DMS 273 treated with DMSO at 0.1 percent for 48 hours (cell line): Measurements from ENCODE around the gene CHN2.

Source experiments
- DNase-seq: peaks from one replicate; lab custom pipeline; 2025; lab: John Stamatoyannopoulos, UW

CHN2 gene

DNA sequence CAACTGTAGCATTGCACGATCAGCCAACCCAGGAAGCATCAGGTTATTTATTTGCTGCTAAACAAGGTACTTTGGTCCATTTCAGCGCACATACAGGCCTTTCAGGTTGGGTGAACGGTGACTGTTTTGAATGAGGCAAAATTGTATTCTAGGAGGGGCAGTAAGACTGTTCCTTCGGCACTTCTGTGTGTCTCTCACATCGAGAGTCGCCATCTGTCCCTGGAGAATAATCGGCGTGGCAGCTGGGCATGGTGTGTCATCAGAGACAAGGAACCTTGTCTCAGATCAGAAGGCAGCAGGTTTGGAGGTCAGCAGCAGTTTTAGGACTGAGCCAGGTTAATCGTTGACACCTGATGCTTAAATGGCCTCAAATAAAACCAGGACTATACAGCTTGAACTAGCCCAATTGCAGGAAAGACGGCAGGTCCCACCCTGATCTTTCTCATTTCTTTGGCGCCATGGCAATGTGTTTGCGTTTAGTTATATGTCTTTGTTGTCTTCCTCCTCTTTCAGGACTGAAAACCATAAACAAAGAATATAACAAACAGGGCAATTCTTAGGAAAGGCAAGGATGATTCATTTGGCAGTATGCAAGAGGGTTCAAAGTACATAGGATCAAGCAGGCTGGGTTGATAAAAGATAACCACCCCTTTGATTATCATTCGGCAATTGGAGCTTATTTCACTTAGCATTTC, 277.0 kb downstream of the CHN2 start:
- peak; percentile 35 for DNase-seq

DNA sequence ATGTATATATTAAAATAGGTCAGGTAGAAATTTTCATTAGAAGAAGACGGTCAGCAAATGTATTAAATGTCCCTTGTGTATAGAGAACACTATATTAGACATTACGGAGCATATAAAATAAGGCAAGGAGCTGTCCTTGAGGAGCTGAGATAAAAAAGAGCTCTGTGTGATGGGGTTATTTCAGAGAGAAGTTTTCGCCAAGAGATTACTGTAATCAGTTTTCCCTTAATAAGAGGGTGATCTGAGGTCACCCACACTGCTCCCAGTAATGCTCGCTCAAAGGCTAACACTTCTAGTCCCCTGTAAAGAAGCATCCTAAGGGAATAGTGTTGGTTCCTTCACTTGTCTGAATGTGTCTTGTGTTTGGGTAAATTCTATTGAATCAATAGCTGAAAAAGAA, 282.3 kb downstream of the CHN2 start:
- DNase-seq, result no peak

DNA sequence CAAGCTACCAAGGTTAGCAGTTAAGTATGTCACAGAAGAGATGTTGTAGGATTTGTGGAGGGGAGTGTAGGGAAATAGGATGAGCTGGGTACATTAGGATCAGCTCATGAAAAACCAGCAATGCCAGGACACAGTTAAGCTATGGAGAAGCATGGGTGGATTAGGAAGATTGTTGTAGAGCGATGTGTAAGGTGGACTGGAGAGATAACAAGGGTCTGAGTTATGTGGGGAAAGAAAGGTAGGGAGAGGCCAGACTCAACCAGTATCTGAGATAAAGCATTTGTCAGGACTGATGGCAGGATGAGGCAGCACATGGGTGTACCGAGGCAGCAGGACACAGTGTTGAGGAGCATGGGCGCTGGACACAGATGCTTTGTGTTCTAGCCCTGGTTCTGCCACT, 283.7 kb downstream of the CHN2 start:
- no peak for DNase-seq

DNA sequence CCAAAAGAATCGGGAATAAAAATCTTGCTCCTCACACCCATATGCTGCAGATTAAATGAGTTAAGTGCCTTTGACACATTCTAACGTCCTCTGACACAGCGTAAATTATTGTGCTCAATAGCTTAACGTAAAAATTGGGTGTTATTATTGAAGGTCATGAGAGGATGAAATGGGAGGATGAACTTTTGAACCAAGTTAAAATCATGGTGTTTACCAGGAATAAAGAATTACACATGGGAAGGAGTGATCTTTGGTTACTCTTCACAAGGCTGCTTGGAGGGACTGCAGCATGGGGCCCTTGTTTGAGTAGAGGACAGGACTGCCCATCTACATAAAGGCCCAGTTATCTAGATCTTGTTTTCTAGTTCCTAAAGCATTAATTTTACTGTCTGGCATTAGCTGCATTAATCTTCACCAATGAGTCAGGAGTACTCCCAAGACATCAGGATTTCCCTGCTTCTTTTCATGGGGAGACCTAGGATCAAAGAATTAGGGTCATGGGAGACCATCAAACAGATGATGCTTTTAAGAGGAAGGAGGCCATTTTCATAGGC, 284.2 kb downstream of the CHN2 start:
- DNase-seq, result no peak

DNA sequence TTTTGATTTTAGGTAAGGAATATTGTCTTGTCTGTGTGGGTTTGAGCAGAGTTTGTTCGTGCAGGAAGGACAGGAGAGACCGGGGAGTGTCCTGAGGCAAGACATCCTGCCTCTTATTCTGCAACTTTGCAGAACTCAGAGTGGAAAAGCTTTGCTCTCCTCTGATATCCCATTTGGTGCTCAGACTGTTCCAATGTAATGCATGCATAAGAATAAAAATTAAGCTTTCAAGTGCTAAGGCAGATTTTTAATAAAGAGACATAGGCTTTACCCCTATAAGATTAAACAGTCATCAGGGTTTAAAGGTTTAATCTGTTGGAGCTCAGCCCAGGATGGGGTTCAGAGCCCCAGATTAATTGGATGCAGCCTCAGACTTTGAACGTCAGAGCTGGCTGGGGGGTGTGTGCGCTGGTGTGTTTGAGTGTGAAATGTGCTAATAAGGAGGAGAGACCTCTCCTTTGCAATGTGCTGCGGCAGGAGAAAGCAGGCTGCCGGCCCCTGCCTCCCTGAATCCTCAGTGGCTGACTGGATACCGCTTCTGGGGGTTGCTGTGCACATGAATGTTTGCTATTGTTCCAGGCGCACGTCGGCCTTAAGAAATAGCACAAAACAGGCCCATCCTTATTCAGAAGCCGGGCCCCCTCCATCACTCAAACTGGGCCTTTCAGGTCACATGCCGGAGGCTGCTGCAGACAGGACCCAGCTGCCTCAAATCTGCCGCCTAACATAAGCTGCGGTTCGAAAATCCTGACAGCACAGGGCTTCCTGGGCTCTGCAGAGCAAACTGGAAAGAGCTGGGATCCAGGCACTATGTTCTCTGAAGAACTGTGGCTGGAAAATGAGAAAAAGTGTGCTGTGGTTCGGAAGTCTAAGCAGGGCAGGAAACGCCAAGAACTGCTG, 285.0 kb downstream of the CHN2 start:
- DNase-seq, result no peak

DNA sequence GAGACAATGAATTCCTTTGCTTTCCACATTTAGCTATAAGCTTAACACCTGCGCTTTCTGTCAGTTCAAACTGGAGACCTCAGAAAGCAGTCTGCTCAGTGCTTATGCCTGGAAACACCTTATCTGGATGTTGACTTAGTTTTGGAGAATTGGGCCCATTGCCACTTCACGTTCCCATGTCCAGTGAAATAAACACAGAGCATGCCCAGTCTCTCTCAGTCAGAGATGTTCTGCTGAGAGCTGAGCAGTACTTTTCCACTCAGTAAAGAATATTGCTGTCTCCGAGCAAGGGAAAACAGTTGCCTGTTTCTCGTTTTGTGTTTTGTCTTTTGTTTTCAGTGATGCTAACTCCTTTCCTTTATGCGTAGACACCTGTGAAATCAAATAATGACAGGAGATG, 285.9 kb downstream of the CHN2 start:
- no peak for DNase-seq

DNA sequence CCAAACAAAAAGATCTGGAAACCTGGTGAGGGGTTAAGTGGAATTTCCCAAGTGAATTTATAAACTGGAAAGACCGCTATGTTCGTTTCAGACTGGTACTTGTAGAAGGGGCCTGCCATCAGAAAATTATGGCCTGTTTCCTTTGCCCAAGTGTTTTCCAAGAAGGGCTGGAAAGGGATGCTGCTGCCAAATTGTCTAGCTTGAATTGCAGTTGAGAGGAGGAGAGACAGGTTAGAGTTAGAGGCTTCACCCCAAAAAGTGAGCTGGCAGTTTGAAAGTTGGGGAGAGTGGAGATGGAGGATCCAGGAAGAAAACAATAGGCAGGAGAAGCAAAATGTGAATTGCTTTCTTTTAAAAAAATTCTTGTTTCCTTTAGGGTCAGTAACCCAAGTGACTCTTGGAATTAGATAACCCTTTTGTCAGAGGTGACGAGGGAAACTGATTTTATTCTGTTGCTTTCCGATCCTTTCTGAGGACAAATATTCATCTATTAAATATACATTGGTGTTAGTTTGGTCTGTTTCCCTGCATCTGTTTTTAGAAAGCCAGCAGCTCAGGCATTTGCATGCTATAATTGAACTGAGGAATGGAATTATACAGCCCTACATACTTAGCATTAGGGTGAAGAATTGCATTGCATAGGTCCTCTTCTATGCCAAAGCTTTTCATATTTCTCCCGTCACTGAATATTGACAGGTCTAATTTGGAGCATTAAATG, 286.5 kb downstream of the CHN2 start:
- DNase-seq, result no peak

DNA sequence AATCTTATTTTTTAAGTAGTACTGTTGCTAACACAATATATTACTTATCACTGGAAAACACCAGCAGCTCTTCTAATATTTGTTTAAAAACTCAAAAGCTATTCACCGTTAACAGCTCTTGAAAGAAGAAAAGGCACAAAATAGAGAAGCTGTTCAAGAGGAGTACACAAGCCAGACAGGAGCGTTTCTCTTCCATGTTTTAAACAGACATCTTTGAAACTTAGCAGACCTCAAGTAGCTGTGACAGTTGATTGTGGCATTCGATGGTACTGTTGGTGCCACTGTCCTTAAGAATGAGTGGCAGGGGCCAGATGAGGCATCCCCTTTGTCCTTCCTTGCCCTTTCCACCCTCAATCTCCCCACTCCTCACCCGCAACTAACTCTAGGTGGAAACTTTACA, 287.5 kb downstream of the CHN2 start:
- no peak for DNase-seq

DNA sequence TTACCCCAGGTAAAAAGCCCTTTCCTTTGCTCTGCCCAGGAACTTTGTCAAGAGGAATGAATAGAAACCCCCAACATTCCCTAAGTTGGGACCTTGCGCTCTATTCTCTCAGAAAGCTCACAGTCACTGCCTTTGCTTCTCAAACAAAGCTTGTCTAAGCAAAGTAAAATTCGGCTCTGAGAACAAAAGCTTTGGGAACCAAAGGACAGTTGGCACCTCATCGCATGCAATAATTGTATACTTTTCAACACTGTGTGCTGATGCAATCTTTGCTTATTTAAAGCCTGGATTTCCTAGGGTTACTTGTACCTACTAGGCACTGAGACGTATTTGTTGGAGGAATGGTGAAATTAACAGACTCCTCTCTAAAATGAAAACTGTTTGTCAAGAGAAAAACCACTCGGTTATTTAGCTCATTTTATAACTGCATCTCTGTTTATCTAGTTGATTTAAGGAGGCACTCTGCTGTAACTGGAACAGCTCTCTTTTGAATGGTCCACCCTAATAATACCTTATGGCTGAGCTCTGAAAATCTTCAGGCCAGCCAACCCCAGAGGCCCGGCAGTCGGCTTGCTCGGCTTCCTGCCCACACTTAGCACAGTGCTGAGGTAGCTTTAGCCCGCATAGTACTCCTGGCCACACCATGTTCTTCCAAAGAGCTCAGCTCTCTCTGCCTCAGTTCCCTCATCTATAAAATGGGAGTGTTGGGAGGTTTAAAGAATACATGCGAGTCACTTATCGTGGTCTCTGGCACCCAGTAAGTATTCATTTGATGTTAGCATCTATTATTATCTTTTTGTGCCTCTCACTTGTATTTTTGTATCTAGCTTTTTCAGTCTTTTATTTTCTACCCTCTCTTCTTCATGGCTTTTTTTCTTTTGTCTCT, 288.9 kb downstream of the CHN2 start:
- DNase-seq, result no peak

DNA sequence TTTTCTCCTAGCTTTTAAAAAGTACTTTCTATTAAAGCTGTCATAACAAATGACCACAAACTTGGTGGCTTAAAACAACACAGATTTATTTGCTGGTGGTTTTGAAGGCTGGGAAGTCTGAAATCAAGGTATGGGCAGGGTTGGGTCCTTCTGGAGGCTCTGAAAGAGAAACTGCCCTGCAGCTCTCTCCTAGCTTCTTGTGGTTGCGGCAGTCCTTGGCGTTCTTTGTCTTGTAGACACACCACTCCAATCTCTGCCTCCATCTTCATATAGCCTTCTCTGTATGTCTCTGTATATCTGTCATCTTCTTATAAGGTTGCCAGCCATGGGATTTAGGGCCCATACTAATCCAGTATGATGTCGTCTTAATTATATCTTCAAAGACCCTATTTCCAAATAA, 289.7 kb downstream of the CHN2 start:
- no peak for DNase-seq

DNA sequence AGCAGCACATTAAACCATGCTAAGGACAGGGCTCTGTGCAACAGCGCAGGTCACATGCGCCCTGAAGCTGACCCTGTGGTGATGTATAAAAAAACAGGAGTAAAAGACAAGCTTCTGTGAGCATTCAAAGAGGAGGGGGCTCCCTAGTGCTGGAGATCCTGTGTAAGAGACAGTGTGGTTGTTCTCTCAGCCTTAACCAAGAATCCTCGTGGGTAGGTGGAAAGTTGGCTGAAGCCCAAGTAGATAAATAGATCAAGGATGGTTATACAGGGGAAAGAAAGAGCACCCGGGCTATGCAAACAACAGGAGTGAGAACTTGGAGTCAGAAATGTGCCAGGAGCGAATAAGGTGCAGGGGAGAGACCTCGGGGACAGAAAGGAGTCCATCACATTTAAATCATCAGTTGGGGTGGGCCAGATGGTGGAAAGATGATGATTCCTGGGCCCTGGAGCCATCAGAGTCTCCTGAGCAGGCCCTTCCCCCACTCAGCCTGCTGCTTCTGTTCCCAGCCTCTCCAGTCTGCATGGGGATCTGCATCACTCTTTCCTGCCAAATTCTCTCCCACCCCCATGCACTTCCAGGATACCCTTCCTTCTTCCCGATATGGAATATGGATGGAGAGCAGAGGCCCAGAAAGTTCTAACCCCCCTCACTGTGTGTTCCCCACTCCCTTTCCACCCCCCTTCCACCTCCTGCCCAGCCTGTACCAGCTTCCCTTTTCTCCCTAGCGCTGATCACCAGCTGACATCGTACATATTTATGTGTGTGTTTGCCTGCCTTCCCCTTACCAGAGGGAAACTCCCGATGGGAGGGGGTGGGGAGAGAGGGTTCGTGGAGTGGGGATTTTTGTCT, 291.0 kb downstream of the CHN2 start:
- DNase-seq, result peak; percentile 51

DNA sequence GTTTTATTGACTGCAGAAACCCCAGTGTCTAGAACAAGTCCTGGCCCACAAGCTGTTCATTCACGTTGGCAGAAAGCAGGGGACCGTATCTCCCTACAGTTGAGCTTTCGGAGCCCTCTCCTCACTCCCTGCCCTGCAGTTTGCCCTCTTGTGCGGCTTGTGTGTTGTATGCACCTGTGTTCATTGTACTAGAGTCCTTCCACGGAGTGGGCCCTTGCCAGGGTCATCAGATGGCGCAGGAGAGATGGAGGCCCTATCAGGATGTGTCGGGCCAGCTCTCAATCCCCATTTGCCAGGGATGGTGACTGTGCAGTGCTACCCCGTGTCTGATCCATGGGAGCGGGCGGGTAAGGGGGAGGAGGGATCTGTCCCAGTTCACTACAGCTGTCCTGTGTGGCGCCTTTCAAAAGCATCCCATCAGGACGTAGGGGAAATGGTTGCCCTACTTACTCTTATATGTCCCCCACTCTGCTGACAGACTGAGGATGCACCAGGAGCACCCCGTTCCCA, 291.7 kb downstream of the CHN2 start:
- DNase-seq, result no peak

DNA sequence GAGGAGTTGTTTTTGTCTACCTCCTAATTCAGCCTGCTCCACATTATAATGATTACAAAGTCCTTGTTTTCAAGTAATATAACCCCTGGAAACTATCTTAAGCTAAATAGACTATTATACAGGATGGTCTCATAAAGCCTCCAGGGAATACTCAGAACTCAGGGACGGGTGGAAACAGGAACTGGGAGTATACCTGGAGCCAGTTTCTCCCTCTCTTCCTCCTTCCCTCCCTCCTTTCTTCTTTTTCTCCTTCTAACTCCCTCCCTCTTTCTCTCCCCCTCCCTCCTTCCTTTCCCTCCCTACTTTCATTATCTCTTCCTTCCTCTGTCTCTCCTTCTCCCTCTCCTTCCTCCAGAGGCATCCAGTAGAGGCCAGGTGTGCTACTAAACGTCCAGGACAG, 292.8 kb downstream of the CHN2 start:
- DNase-seq, result no peak

DNA sequence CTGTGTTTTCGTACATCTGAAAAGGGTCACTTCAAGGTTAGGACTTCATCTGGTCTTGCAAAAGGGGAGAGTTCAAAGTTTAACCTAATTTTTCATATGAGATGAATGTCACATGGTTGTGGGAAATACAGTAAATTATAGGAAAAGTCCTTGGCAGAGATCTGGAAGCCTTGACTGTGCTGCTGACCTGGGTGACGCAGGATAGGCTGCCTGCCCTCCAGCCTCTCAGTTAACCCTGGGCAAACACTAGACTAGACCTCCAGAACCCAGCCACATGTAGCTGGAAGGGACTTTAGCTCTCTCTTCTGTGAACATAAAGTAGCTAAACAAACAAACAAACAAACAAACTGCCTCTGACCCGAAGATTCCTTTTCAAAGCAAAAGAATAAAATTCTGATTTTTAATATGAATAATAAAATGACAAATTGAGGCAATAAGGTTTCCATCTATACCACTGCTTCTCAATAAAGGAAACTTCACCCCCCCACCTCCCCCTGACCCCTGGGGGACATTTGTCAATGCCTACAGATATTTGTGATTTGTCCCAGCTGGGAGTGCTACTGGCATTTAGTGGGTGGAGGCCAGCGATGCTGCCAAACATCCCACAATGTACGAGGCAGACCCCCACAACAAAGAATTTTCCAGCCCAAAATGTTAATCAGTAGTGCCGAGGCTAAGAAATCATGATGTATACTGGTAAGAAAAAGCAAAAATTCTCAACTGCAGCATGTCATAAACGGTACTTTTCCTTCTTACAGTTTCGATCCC, 293.8 kb downstream of the CHN2 start:
- DNase-seq, result no peak

DNA sequence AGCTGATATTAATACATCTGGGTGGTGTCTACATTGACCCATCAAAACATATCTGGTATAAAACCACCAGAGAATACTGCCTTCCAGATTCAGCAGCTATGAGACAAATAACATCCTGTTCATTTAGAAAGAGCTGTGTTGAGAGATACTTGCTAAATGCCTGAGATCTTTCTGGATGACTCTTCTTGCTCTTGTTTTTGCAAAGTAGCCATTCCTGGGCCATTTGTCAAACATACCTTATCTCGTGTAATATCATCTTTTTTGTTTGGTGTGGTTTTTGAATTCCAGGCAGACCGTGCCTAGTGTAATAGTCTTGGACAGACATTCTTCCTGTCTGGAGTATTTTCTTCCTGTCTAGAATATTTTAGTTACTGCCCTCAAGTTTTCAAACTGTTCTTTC, 294.4 kb downstream of the CHN2 start:
- no peak for DNase-seq

DNA sequence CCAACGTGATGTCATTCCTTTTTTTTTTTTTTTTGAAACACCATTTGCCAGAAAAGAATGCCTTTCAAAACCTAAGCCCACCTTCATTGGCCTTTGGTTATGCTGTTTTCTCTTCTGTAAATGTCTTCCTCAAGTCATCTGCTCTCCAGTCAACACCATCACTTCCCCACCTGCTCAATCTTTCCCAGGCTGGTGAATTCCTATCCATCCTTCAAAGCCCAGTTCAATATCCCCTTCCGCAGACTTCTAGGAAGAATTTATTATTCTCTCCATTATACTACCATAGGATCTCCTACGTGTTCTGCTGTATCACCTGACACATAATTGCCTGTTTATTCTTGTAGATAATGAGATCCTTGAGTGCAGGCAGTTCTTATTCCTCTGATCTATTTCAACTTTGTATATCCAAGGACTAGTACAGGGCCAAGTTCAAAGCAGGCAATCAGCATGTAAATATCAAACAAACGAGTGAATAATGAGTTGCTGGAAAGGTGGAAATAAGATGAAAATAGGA, 295.6 kb downstream of the CHN2 start:
- DNase-seq, result no peak

DNA sequence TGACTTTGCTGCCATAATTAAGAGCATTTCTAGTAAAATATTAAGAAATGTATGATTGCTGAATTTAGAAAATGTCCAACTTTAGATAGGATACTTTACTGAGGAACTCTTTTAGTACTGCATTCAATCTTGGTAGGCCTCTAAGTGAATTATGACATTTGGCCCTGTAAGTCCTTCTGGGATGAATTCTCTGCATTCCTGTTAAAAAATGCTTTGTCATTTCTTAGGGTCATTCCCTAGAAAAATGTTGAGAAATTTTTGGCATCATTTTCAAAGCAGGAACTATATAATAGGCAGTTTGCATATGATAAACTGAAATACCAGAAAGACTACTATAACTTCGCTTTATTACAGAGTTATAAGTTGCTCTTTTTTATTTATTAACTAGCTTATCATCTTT, 299.8 kb downstream of the CHN2 start:
- DNase-seq, result no peak

DNA sequence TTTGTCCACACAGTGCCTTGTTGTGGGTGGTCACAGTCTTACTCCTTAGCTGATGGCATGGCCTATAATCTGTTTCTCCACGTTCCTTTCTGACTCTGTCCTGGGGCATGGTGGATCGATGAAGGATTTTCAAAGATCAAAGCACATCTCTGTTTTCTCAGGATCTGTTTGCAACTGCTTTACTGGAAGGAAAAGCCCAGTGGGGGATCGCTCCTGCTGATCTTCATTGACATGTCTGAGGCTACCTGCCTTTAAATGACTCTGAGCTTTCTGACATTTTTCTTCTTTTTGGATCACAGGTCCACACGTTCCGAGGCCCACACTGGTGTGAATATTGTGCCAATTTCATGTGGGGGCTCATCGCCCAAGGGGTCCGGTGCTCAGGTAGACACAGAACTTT, 301.1 kb downstream of the CHN2 start:
- DNase-seq, result no peak

DNA sequence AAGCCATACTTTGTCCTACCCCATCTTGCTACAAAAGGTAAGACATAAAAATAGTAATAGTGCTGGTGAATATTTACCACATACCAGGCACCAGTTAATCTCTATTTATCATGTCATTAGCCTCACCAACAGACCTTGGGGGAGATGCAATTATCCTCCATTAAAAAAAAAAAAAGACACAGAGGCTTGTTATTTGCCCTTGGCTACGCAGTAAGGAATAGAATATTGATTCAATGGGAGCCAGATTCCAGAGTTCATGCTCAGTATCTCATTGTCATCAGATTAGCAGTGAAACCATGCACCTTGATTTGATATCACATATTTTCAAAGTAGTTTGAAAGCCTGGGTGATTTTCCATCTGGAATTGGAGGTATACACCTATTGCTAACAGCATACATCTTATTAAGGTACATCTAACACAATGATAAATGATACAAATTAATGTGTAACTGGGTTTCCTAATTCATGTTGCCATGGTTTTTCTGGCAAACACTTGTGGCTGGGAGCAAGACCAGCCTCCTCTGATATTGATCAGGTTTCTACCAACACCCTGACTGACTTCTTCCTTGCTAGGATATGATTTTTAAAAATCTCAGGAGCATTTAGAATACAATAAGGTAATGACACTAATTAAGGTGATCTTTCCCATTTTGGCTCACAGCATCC, 301.9 kb downstream of the CHN2 start:
- no peak for DNase-seq
